NB4 (cell line): Measurements from ENCODE around the gene MAPK8IP1.

Experiments
- MYC ChIP-seq: IDR thresholded peaks from 2 replicates; pipeline ENCODE4 v1.6.1; 2011; ENCODE audit warnings: low read depth, low read length
- POLR2A ChIP-seq: IDR thresholded peaks from 2 replicates; pipeline ENCODE4 v1.6.1; 2011; ENCODE audit warnings: mild to moderate bottlenecking; ENCODE audit not compliant: insufficient read length; ENCODE audit errors: extremely low read depth
- TF ChIP-seq, protein P1 (sequence below): IDR thresholded peaks from one replicate; pipeline ENCODE4 v1.5.1; 2012; ENCODE audit warnings: low read depth, low read length
- TF ChIP-seq, protein P2 (sequence below): IDR thresholded peaks from 2 replicates; pipeline ENCODE4 v1.6.1; 2011; ENCODE audit warnings: low read depth, low read length

DNA sequence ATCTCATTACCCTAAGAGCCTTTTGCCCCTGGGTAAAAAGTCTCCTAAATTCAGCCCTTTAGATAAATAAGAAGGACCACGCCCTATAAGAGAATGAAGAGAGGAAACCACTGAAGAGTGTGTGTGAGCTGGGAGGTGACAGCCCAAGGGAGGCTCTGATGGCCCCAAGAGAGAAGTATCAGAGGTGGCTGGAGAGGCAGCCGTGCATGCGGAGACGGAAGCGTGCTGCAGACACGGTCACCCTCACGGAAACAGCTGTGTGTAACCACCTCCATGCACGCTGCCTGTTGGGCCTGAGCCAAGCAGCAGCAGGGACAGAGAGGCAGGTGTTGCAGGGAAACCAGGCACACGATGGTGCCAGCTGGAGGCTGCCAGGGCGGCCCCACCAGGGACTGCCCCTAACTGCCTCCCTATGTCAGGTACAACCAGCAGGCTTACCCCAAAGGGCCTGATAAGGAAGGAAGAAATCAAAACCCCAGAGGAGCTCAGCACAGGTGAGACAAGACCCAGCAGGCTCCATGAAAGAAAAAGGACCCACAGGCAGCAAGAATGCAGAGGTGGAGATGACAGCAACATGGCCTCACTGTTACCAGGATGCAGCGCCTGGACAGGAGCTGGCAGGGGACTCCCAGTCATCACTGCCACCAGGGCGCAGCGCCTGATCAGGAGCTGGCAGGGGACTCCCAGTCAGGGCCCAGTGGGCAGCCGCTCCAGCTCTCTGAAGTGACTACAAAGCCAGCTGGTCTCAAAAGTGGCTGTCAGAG is 44.8 kb downstream of the MAPK8IP1 start:
- TF ChIP-seq, protein P1, sequence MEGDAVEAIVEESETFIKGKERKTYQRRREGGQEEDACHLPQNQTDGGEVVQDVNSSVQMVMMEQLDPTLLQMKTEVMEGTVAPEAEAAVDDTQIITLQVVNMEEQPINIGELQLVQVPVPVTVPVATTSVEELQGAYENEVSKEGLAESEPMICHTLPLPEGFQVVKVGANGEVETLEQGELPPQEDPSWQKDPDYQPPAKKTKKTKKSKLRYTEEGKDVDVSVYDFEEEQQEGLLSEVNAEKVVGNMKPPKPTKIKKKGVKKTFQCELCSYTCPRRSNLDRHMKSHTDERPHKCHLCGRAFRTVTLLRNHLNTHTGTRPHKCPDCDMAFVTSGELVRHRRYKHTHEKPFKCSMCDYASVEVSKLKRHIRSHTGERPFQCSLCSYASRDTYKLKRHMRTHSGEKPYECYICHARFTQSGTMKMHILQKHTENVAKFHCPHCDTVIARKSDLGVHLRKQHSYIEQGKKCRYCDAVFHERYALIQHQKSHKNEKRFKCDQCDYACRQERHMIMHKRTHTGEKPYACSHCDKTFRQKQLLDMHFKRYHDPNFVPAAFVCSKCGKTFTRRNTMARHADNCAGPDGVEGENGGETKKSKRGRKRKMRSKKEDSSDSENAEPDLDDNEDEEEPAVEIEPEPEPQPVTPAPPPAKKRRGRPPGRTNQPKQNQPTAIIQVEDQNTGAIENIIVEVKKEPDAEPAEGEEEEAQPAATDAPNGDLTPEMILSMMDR: no peak
- no peak for TF ChIP-seq POLR2A
- TF ChIP-seq MYC: 0 out of 2 replicates have a peak, but pooled peaks have one; percentile 19
- TF ChIP-seq, protein P2, sequence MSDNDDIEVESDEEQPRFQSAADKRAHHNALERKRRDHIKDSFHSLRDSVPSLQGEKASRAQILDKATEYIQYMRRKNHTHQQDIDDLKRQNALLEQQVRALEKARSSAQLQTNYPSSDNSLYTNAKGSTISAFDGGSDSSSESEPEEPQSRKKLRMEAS: peak; percentile 85
